Embryonic facial prominence (tissue), 1 donor: Measurements from ENCODE around the gene NPAS3.
"Not testable (repeated sequence)": the region's sequence is repeated elsewhere in the genome, so short reads cannot be mapped to it uniquely, and the experiment has no call there.

Experiments
- DNase-seq: peaks from one replicate; pipeline ENCODE4 v3.0.0-alpha.2; 2016; ENCODE audit errors: extremely low spot score

NPAS3 gene

DNA sequence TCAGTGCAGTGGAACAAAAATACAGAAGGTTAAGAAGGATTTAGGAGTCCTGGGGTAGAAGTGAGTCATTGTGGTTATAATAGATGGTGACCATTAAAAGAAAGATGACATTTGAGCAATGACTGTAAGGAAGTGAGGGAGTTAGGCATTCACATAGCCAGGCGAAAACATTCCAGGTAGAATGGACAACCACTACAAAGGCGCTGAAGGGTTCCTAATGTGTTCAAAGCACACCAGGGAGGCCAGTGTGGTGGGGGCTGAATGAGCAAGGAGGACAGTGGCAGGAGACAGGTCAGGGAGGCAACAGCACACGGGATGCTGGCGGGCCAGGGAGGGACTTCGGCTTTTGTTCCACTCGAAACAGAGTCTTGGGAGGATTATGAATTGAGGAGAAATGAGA lies 129.9 kb downstream of the NPAS3 start:
- DNase-seq, result no peak

DNA sequence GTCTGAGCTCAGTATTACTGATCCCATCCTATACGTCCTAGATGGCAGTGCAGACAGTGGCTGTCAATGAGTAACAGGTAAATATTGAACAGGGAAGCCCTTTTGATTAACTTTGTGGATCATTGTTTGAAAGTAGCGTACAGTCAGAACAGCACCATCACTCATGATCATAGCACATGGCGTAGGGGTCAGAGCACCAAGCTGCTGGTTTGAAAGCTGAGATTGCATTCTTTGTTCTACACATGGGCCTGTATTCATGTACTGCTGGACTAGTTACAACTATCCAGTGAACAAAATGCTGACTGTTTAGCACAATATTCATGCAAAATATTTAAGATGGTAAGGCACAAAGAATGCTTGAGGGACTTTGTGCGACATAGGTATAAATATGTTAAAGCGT lies 131.8 kb downstream of the NPAS3 start:
- no peak for DNase-seq

DNA sequence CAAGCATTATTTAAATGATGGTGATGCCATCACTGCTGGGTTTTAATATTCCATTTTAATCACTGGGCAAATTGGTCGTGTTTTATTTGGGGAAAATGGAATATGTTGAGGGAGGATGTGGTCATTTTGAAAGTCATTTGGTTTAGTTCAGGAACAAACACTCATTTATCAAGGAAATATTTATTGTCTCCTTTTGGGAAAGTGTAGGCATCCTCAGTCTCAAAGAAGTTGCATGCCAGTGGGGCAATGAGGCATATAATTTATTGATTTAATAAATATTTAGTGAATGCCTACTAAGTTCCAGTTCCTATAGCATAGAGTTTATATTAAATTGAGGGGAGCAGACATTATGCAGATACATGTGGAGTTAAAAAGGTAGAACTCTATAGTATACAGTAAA lies 134.3 kb downstream of the NPAS3 start:
- no peak for DNase-seq

DNA sequence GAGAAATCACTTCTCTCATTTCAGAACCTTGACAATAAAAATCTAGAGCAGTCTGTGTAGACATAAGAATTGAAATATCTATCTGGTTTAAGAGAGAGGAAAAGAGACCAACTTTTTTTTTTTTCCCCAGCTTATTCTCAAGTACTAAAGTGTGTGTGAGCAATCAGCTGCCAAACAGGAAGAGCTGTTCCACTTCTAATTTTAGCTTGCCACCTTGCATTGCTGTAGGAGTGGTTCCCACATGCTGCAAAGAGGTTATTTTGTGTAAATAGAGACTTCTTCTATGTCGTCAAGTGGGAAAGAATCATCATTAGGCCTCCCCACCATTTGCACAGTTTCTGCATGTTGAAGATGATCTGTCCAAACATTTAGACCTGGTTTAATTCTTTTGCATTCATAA lies 142.6 kb downstream of the NPAS3 start:
- no peak for DNase-seq

DNA sequence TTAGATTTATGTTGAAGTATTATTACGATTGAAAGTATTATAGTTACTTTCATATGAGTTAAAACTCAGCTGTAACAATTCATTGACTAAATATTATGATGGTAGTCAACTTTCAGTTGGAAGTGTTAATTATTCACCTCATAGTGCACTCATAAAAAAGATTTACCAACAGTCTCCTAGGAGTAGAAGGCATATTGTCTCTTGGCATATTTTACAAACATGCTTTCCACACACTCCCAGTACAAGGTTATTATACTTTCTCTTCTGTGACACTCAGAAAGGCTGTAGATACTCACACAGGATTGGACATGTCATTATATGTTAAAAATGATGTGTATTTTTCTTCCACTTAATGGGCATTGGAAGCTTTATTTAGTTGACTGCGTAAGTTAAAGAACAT lies 147.1 kb downstream of the NPAS3 start:
- no peak for DNase-seq

DNA sequence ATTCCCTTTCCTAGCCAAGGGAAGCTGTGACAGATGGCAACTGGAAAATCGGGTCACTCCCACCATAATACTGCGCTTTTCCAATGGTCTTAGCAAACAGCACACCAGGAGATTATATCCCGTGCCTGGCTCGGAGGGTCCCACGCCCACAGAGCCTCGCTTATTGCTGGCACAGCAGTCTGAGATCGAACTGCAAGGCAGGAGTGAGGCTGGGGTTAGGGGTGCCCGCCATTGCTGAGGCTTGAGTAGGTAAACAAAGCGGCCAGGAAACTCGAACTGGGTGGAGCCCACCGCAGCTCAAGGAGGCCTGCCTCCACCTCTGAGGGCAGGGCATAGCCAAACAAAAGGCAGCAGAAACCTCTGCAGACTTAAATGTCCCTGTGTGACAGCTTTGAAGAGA lies 149.6 kb downstream of the NPAS3 start:
- DNase-seq, result not testable (repeated sequence)

DNA sequence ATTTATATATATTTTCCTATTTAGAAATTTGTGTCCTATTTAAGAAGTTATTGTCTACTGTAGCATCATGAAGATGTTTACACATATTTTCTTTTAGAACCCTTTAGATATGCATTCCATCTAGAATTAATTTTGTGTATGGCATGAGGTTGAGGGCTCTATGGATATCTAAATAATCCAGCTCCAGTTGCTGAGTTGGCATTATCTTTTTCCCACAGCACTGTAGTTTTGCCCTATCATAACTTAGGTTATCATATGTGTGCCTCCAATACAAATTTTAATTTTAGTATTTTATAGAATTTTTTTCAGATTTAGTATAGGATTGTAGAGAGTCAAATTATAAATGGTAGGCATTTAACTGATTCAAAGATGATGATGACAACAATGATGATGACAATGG lies 159.3 kb downstream of the NPAS3 start:
- DNase-seq, result no peak

DNA sequence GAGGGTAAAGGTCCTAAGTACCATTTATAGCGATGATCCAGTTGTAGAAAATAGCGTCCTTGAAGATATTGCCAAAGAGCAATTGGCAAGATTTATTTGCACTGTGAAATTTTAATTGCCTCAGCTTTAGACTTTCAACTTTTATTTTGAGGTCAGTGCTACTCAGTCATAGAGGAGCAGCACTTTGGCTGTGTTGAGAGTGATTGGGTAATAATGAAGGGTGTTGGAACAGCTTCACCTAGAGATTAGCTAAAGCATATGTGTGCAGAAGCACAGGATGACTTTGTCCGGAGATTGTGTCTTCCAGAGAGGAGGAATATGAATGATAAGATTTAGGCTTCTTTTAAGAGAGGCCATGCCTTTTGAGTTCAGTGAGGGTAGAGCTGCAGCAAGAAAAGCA lies 164.8 kb downstream of the NPAS3 start:
- DNase-seq, result no peak

DNA sequence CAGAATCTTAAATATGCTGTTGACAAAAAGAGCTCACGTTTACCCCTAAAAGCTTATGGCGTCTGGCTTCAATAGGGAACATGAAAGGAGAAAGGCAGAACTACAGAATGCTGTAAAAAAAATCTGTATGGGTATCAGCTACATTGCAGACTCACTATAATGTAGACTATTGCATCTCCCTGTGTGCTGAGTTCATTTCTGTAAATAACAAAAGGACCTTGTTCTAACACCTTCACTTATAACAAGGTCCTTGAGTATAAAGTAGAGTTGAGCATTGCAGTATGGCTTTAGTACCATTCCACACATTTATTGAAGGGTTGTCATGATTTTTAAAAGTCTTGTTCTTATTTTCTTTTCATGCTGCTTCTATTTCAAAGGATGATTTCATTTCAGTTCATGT lies 165.3 kb downstream of the NPAS3 start:
- no peak for DNase-seq

DNA sequence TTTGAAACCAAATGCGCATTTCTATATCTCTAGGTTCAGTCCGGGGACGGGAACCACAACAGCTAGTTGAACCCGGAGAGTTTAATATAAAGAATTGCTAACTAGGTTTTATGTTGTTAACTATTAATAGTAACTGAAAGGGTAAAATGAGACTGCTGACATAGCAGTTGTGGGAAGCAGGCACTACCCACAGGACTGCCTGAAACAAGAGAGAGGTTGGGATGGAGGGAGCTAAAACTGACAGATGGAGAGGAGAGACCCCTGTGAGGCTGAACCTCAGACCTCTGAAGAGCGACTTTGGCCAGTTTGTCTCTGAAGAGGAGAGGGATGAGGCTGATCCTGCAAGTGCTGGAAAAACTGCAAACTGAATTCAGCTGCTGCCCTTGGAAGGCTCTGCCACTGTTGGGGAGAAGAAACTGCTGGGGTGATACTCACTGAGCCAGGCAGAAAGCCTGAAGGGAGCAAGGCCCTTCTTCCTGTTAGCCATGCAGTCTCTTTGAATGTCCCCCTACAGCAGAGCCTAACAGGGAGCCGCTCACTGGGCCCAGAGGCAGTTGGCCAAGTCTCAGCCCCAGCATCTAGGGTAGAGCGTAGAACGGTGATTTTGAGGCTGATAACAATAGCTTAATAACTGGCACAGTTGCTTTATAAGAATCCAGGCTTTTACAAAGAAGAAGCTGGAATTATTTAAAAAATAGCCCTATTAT lies 172.2 kb downstream of the NPAS3 start:
- DNase-seq, result no peak

DNA sequence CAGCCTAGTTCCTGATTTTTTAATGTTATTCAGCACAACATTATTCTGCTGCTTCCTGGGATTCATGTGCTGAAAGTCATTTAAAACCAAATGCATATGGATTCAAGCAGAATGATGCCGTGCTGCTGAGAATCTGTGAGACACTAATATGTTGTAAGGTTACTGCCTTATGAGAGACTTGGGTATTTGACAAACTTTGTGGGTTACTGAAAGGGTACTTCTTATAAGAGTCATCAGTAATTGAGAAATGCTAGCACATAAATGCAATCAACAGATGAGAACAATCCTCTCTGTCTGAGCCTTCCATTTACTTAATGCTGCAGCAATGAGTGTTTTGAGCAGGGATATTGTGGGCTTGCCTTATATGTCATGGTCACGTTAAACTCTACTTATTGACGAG lies 175.7 kb downstream of the NPAS3 start:
- no peak for DNase-seq

DNA sequence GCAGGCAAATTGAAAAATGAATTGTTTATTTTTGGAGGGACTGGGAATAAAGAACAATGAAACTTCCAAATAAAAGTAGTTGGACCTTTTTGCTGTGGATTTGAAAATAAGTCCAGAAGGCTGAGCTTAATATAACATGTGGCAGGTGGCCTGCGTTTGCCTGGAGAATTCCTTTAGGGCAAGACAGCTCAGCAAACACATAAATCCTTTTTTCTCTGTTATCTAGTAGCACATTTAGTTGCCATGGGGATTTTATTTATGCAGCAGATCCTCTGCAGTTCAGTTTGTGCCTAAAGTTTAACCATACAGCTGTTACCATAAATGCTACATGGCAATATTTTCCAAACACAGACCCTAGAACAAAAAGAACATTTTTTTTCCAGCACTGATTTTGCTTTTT lies 180.0 kb downstream of the NPAS3 start:
- DNase-seq, result no peak

DNA sequence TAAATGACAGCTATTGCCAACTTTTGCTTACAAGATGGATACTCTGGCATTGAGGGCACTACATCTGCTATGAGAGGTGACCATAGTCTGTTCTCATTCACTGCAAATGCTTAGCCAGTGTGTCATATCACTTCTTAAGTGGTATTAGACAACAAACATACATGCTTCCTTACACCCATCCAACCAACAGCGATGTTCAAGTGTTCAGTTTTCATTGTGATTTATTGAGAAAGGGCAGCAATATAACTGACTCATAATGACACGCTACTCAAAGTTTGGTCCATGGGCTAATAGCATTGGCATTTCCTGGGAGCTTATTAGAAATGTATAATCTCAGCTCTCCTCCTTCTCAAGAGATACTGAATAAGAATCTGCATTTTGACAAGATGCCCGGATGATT lies 181.7 kb downstream of the NPAS3 start:
- no peak for DNase-seq

DNA sequence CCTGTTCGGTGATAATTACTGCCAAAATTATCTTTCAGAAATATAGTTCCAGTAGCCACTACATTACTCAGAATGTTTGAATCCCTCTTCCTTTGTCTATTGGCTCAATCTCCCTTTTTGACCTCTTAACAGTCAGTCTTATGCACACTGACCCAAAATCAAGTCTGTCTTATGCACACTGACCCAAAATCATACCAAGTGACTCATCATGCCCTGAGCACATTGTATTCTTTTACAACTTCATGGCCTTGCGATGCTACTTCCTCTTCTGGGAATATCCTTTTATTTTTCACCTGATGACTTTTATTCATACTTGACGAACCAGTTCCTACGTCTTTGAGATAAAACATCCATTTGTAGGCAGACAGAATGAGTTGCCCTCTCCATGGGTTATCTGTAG lies 182.3 kb downstream of the NPAS3 start:
- no peak for DNase-seq

DNA sequence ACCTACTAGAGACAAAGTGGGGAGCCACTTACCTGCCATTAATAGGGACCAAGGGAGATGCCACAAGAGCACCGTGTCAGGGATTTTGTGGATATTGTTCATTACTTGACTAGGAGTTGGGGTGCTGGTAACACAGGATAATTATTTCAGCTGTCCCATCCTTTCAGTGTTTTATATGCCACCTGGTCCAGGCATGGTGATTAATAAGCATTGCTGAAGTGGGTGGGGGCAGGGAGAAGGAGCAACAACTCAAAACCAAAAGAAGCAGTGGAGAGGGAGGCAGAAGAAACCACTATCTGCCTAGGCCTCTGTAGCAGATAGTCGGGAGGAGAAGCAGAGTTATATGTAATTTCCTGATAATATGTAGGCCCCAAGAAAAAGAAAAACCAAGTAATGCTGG lies 184.6 kb downstream of the NPAS3 start:
- no peak for DNase-seq

DNA sequence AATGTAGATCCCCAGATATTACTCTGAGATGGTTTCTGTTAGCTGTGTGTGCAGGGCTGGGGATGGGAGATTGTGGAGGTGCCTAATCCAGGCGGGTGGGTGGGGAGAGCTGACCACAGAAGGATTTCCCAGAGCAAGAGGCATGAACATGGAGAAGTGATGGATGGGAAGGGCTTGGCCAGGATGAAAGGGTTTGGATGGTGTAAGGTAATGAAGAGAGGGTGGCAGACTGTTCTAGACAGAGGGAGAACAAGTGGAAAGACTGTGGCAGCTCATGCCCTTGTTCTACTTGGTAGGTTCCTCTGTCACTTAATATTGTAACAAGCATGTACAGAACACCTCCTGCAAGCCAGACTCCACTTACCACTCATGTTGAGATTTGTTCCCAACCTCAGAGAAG lies 187.8 kb downstream of the NPAS3 start:
- DNase-seq, result no peak

DNA sequence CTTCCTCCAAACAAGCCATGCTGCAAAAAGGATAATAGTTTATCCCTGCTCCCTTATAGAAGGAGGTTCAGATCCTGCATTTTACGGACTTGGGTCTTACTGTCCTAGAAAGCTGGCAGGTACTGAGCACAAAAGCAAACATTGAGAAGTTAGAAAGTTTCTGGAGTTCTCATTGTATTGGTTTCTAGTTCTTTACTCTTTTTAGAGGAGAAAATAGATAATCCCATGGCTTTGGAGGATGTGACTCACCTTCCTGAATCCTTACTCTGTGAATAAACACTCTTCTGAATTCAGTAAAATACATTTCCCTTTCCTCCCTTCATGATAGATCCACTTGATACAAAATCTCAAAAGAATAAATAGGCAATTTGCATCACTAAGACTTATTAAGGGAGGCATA lies 188.9 kb downstream of the NPAS3 start:
- no peak for DNase-seq

DNA sequence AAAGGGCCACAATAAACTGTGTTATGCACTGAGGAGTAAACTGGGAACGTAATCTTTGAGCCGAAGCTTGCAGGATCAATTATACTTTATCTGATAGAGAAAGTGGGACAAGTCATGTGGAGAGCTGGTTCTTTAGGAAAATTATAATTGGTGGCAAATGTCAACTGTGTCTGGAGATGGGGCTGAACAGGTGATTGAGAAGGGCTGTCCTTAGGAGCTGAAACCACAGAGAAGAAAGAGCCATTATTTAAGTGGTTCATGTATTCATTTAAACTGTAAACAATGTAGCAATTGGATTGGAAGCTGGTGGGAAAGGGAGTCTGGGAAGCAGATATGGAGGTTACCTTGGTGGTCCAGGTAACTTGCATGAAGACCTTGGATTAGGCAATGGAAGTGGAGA lies 193.1 kb downstream of the NPAS3 start:
- no peak for DNase-seq

DNA sequence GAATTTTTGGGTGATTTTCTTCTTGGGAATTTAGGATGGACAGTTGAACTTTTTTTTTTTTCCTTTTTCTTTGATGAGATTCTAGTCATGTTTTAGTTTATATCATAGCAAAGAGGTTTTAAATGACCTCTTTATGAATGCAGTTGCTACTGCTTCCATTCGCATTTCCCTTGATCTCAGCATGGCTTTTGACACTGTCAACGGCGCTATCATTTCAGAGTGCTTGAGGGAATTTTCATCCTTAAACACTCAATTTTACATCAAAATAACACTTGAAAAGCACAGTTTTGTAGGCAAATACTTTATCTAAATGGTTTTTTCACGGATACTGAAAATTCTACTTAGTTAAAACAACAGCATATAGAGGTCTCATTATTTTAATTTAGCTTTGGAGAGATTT lies 195.5 kb downstream of the NPAS3 start:
- DNase-seq, result no peak

DNA sequence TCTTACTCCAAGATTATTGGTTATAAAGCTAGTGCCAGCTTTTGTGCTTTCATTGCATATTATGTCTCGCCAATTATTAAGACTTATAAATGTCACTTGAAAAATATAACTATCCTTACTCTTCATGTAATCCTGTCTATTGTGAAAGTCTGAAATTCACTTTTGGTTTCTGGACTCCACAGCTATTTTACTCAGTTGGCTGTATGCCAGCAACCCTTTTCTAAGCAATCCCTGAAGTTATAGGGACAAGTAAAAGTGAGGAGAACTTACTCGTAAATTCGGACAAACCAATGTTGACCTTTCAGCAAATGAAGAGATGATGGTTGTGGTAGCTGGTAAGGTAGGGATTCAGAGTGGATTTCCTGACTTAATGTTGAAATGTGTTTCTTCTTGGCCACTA lies 196.3 kb downstream of the NPAS3 start:
- DNase-seq, result no peak

DNA sequence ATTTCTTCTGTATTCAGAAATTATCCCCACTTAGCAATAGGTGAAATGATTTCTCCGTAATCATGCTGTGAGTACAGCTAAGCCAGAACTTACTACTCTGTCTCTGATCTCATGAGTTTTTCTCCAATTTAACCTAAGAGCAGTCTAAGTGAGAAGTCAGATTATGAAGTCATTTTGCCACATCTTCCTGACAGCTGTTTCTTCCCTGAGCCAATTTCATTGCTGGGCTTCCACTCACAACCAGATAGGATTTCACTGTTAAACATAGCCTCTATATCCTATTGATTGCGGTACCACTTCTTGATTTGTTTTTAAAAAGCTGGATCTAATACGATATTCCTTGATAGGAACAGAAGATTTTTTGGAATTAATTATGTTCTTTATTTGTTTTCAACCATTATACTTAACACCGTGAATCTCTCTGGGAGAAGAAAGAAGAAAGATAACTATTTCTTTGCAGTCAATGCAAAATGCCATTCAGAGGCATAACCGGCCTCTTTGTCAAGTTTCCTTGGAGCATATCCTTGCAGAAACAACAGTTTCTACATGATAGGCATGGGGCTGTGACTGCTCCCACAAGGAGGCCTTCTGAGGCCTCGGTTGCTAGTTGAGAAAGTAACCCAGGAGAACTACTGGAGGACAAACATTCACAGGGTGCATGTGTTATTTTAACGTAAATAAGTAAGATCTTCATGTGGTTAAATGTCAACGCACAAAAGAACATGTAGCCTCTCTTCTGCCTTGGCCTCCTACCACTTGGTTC lies 212.2 kb downstream of the NPAS3 start:
- DNase-seq, result no peak

DNA sequence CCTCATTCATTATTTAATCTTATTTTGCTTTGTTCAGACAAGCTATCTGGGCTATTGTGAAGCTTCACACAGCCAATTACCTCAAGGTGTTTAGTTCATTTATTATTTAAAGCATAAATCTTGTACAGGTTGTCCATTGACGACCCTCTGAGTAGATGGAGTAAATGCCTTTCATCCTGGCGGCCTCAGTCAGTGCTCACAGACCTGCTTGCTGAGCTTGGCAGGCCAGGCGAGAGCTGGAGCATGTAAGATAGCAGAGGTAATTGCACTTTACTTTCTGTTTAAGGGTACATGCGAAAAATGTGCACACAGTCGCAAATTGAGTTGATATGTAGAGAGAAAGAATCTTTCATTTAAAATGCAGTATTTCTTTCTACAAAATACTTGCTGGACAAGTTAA lies 224.4 kb downstream of the NPAS3 start:
- no peak for DNase-seq

DNA sequence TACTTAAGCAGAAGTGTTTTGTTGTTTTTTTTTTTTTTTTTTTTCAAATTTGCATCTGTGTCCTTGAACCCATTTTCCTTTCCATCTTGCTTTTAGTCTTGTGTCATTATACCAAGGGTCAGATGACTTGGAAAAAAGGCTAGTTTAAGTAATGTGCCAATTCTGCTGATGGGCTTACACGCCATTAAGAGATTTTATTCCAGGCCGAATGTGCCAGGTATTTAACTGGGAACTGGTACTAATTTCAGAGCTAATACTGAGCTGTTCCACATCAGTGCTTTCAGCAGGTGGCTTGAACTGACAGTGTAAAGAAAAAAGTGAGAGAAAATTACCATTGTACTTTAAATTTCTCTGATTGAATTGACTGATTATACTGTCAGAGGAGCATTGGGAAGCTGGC lies 224.9 kb downstream of the NPAS3 start:
- no peak for DNase-seq
